Cardiac muscle cell (in vitro differentiated cells and primary cell): ENCODE results near the gene LANCL3. TPM values are rescaled to one million over a fixed set of nuclear protein-coding genes. Genes with fewer than 3 reads are reported as not detected.
"Not testable (repeated sequence)": the region's sequence is repeated elsewhere in the genome, so short reads cannot be mapped to it uniquely, and the experiment has no call there.

Experiments
- DNase-seq, 2 donors: peaks; one replicate each; pipeline versions ENCODE4 v3.0.0 to v3.0.0-alpha.2; 2010 to 2017; ENCODE audit warnings: low read depth in 1 of 2, low spot score in 1 of 2
- H3K27ac ChIP-seq: fragments of 200-600 bp; sonication (generic); 2 replicates; pipeline ENCODE4 v1.5.1; 2016
- H3K27me3 ChIP-seq: fragments of 200-600 bp; sonication (generic); 2 replicates; pipeline ENCODE4 v1.6.0; 2016; ENCODE audit warnings: control low read depth
- H3K36me3 ChIP-seq: fragments of 200-600 bp; sonication (generic); 2 replicates; pipeline ENCODE4 v1.5.1; 2016; ENCODE audit warnings: control low read depth
- H3K4me1 ChIP-seq: fragments of 200-600 bp; sonication (generic); 2 replicates; pipeline ENCODE4 v1.8.1; 2017; ENCODE audit warnings: low read depth, mild to moderate bottlenecking, mixed run types
- H3K4me3 ChIP-seq: fragments of 200-600 bp; sonication (generic); 2 replicates; pipeline ENCODE4 v1.5.1; 2016; ENCODE audit warnings: mild to moderate bottlenecking
- H3K9me3 ChIP-seq: fragments of 200-600 bp; sonication (generic); 2 replicates; pipeline ENCODE4 v1.5.1; 2017; ENCODE audit warnings: low read depth, mild to moderate bottlenecking, control low read depth
- CTCF ChIP-seq: IDR thresholded peaks from 2 replicates; pipeline ENCODE4 v1.5.1; 2012; ENCODE audit warnings: low read depth, mild to moderate bottlenecking, low read length
- polyA plus RNA-seq: library from polyadenylated mRNA; unstranded; fragments of >200 nt; fragmentation: Nextera tagmentation; extraction: Ambion mirVana; gene quantifications from 2 replicates; pipeline ENCODE4 v1.2.1, GENCODE V29; 2016
- total RNA-seq: library from RNA; depleted of rRNA; stranded (reverse); fragments of >200 nt; gene quantifications from 2 replicates; pipeline ENCODE4 v1.2.3, GENCODE V29; 2016

Gene LANCL3
- total and polyA plus RNA-seq, 2 experiments from 2014 or later: 0.33 TPM; not detected in 1

DNA sequence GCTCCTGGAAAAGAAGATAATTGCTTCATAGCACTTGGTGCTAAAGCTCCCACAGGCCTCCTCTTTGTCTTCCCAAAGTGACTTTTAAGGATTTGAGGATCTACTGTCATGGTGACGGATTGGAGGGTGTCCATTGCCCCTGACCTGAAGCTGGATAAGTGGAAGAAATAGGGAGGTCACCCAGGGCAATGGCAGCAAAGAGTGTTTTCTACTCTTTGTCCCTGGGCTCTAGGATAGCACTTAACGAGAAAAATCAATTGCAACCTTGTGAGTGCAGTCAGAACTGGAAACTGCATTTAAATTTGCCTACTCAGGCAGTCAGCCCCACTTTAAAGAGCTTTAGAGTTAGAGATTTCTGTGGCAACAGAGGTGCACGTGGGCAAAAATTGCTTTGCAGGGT is 70.4 kb downstream of the LANCL3 start:
- no peak for TF ChIP-seq CTCF

GRCh38 chrX:37644381-37645305 is 73.2 kb downstream of the LANCL3 start:
- no peak for TF ChIP-seq CTCF
- H3K9me3 ChIP-seq: no peaks in the 10 kb centered on the region
- no peaks in the 10 kb centered on the region for H3K36me3 ChIP-seq
- no peaks in the 10 kb centered on the region for H3K4me1 ChIP-seq
- DNase-seq: no peak
- H3K27ac ChIP-seq: no peak overlapping the region
- H3K4me3 ChIP-seq: no peak overlapping the region
- H3K27me3 ChIP-seq: no peaks in the 10 kb centered on the region

More for the DNA sequence above, 70.4 kb downstream of the LANCL3 start:
- H3K9me3 ChIP-seq: no peaks in the 10 kb centered on the region
- H3K4me3 ChIP-seq: no peak overlapping the region
- H3K27ac ChIP-seq: no peak overlapping the region
- no peaks in the 10 kb centered on the region for H3K36me3 ChIP-seq
- DNase-seq: no peak
- H3K27me3 ChIP-seq: no peaks in the 10 kb centered on the region
- no peaks in the 10 kb centered on the region for H3K4me1 ChIP-seq

DNA sequence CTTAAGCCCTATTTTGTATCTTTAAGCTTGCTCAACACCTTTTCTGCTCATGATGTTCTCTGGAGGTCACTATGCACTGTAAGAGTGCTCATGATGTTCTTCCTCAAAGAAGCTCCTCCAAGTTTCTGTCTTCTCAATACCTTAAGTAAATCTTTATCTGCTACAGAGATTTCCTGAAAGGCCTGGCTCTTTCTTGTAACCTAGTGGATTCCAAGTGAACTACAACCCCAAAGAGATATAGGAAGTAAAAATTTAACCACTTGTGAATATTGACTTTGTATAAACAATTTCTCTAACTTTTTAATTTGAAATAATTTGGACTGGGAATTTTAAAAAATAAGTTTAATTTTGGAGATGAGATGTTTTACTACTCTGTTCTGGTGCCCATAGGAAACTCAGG is 74.8 kb downstream of the LANCL3 start:
- DNase-seq: no peak
- no peaks in the 10 kb centered on the region for H3K9me3 ChIP-seq
- no peak overlapping the region for H3K27ac ChIP-seq
- no peaks in the 10 kb centered on the region for H3K27me3 ChIP-seq
- H3K36me3 ChIP-seq: no peaks in the 10 kb centered on the region
- H3K4me3 ChIP-seq: no peak overlapping the region
- H3K4me1 ChIP-seq: no peaks in the 10 kb centered on the region
- no peak for TF ChIP-seq CTCF

GRCh38 chrX:37650879-37651278 is 79.4 kb downstream of the LANCL3 start:
- H3K27me3 ChIP-seq, H3K9me3 ChIP-seq, H3K36me3 ChIP-seq, H3K4me3 ChIP-seq, H3K4me1 ChIP-seq, DNase-seq, H3K27ac ChIP-seq: not testable (repeated sequence)

- H3K27ac ChIP-seq: no peak overlapping the region
- no peaks in the 10 kb centered on the region for H3K36me3 ChIP-seq
- H3K4me1 ChIP-seq: no peaks in the 10 kb centered on the region
- no peaks in the 10 kb centered on the region for H3K9me3 ChIP-seq
- H3K27me3 ChIP-seq: no peaks in the 10 kb centered on the region
- no peak overlapping the region for H3K4me3 ChIP-seq
- no peak for TF ChIP-seq CTCF
- DNase-seq: no peak
These were observed 80.5 kb downstream of the LANCL3 start for GRCh38 chrX:37651921-37652452.

- no peaks in the 10 kb centered on the region for H3K9me3 ChIP-seq
- H3K27me3 ChIP-seq: no peaks in the 10 kb centered on the region
- no peaks in the 10 kb centered on the region for H3K36me3 ChIP-seq
- H3K4me1 ChIP-seq: no peaks in the 10 kb centered on the region
- no peak for TF ChIP-seq CTCF
- no peak overlapping the region for H3K27ac ChIP-seq
- DNase-seq: no peak
- H3K4me3 ChIP-seq: no peak overlapping the region
These were observed 81.2 kb downstream of the LANCL3 start for GRCh38 chrX:37652589-37653231.
